ENCODE data around the gene CDH10.

The CDH10 gene

GRCh38 chr5:24595329-24595728, 49.4 kb downstream of the CDH10 start:
- no peak for DNase-seq

- DNase-seq = no peak
Observed at GRCh38 chr5:24591426-24591825, 53.4 kb downstream of the CDH10 start.

GRCh38 chr5:24589566-24589965, 55.2 kb downstream of the CDH10 start:
- DNase-seq = no peak

GRCh38 chr5:24585751-24586150, 59.0 kb downstream of the CDH10 start:
- no peak for DNase-seq

GRCh38 chr5:24571302-24571701, 73.5 kb downstream of the CDH10 start:
- DNase-seq = no peak

GRCh38 chr5:24566933-24567332, 77.8 kb downstream of the CDH10 start:
- no peak for DNase-seq

- no peak for DNase-seq
Observed at GRCh38 chr5:24555229-24555628, 89.5 kb downstream of the CDH10 start.

GRCh38 chr5:24547132-24547531, 97.6 kb downstream of the CDH10 start:
- peak; percentile 87 for DNase-seq

- DNase-seq = peak; percentile 48
Observed at GRCh38 chr5:24539613-24540012, 105.2 kb downstream of the CDH10 start.

- DNase-seq = no peak
Observed at GRCh38 chr5:24538346-24538745, 106.4 kb downstream of the CDH10 start.

- DNase-seq = peak; percentile 32
Observed at GRCh38 chr5:24535646-24536045, 109.1 kb downstream of the CDH10 start.

GRCh38 chr5:24530906-24531305, 113.9 kb downstream of the CDH10 start:
- DNase-seq = no peak

GRCh38 chr5:24525414-24525813, 119.4 kb downstream of the CDH10 start:
- DNase-seq = no peak

- no peak for DNase-seq
Observed at GRCh38 chr5:24512423-24512822, 132.4 kb downstream of the CDH10 start.

- no peak for DNase-seq
Observed at GRCh38 chr5:24510523-24510988, 134.2 kb downstream of the CDH10 start.

- DNase-seq = no peak
Observed at GRCh38 chr5:24509943-24510342, 134.8 kb downstream of the CDH10 start.

- no peak for DNase-seq
Observed at GRCh38 chr5:24505258-24505657, 139.5 kb downstream of the CDH10 start.

- no peak for DNase-seq
Observed at GRCh38 chr5:24497591-24498157, 147.1 kb downstream of the CDH10 start.

- no peak for DNase-seq
Observed at GRCh38 chr5:24497145-24497544, 147.6 kb downstream of the CDH10 start.

GRCh38 chr5:24496268-24496667, 148.5 kb downstream of the CDH10 start:
- DNase-seq = no peak

GRCh38 chr5:24492229-24492628, 152.5 kb downstream of the CDH10 start:
- no peak for DNase-seq

GRCh38 chr5:24491490-24491889, 153.3 kb downstream of the CDH10 start:
- DNase-seq = no peak

GRCh38 chr5:24487368-24488229, 157.2 kb downstream of the CDH10 start:
- DNase-seq = no peak

GRCh38 chr5:24480952-24481351, 163.8 kb downstream of the CDH10 start:
- DNase-seq = no peak

GRCh38 chr5:24477958-24478357, 166.8 kb downstream of the CDH10 start:
- no peak for DNase-seq
